Peyer's patch (tissue), 4 donors: ENCODE data around the gene EPB41L4A. TPM values are rescaled to one million over a fixed set of nuclear protein-coding genes. Genes with fewer than 3 reads are reported as not detected.
"Not testable (repeated sequence)": the region's sequence is repeated elsewhere in the genome, so short reads cannot be mapped to it uniquely, and the experiment has no call there.

Experiments
- DNase-seq, 3 donors: peaks; one replicate each; pipeline ENCODE4 v3.0.0-alpha.2; 2017 to 2019
- H3K27ac ChIP-seq, 4 donors: fragments of 200-600 bp; sonication (generic); one replicate each; pipeline ENCODE4 v1.5.1; 2016 to 2019
- H3K27me3 ChIP-seq, 2 donors: fragments of 200-600 bp; sonication (generic); one replicate each; pipeline ENCODE4 v1.5.1; 2019
- H3K36me3 ChIP-seq, 3 donors: fragments of 200-600 bp; sonication (generic); one replicate each; pipeline ENCODE4 v1.5.1; 2016 to 2019
- H3K4me1 ChIP-seq, 4 donors: fragments of 200-600 bp; sonication (generic); one replicate each; pipeline ENCODE4 v1.5.1; 2016 to 2019
- H3K4me3 ChIP-seq, 4 donors: fragments of 200-600 bp; sonication (generic); 1 replicate in 3 of 4; 2 replicates in 1 of 4; pipeline ENCODE4 v1.5.1; 2016 to 2019; ENCODE audit warnings: mild to moderate bottlenecking in 1 of 4
- H3K9me3 ChIP-seq, 4 donors: fragments of 200-600 bp; sonication (generic); one replicate each; pipeline ENCODE4 v1.5.1; 2016 to 2019; ENCODE audit warnings: mild to moderate bottlenecking in 1 of 4
- CTCF ChIP-seq, 6 experiments: fragments of 450-650 bp in 4 of 6; fragments of 200-600 bp in 2 of 6; sonication (generic) in 1 of 6; IDR thresholded peaks; one replicate each; pipeline ENCODE4 v1.5.1; 2017 to 2019; ENCODE audit warnings: antibody characterized with exemption in 6 of 6, mild to moderate bottlenecking in 3 of 6, moderate library complexity in 1 of 6
- POLR2A ChIP-seq, 2 donors: fragments of 450-650 bp; IDR thresholded peaks; one replicate each; pipeline ENCODE4 v1.5.1; 2017; ENCODE audit warnings: antibody characterized with exemption in 2 of 2, mild to moderate bottlenecking in 2 of 2, moderate library complexity in 2 of 2
- total RNA-seq, 4 donors: library from RNA; depleted of rRNA; stranded (reverse); fragments of >200 nt; gene quantifications; one replicate each; pipeline ENCODE4 v1.1.0, GENCODE V29; 2016

The EPB41L4A gene
- total RNA-seq, 4 donors from 2014 or later, result 3.3 to 28.9 (median 9.0) TPM

GRCh38 chr5:112407666-112408065, 11.4 kb downstream of the EPB41L4A start:
- Histone ChIP-seq H3K4me1 (no peaks in the 10 kb centered on the region), H3K36me3 (no peaks in the 10 kb centered on the region), H3K4me3 (no peak overlapping the region), H3K9me3 (no peaks in the 10 kb centered on the region), H3K27ac (no peak overlapping the region), H3K27me3 (no peaks in the 10 kb centered on the region)
- TF ChIP-seq POLR2A (IDR thresholded peaks at IDR 0.05) (no peak), CTCF (IDR thresholded peaks at IDR 0.05) (no peak)
- no peak for DNase-seq

GRCh38 chr5:112407240-112407639, 11.8 kb downstream of the EPB41L4A start:
- Histone ChIP-seq H3K4me3 (no peak overlapping the region), H3K36me3 (no peaks in the 10 kb centered on the region), H3K27ac (no peak overlapping the region), H3K4me1 (no peaks in the 10 kb centered on the region), H3K9me3 (no peaks in the 10 kb centered on the region), H3K27me3 (no peaks in the 10 kb centered on the region)
- TF ChIP-seq CTCF (IDR thresholded peaks at IDR 0.05), result no peak
- no peak for TF ChIP-seq POLR2A (IDR thresholded peaks at IDR 0.05)
- no peak for DNase-seq

DNA sequence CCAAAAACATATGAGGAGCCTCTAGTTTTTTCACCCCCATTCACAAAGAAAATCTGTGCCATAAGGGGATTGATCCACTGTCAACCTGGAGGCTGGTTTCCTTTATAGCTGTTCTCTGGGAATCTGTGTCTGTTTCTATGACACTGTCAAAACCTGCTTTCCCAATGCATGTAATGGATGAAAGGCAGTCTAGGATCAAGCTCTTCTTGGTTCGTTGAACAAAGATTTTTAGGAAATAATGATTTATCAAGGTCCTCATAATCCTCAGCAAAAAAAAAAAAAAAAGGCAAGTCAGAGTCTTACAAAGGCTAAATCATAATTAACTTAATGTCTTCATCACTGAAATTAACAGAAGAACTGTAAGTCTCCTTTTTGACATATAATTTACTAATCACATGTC, 16.0 kb downstream of the EPB41L4A start:
- Histone ChIP-seq H3K9me3 (no peaks in the 10 kb centered on the region), H3K4me3 (no peak overlapping the region), H3K27me3 (no peaks in the 10 kb centered on the region), H3K4me1 (no peaks in the 10 kb centered on the region), H3K27ac (no peak overlapping the region), H3K36me3 (no peaks in the 10 kb centered on the region)
- no peak for DNase-seq
- no peak for TF ChIP-seq CTCF (IDR thresholded peaks at IDR 0.05)
- no peak for TF ChIP-seq POLR2A (IDR thresholded peaks at IDR 0.05)

GRCh38 chr5:112401924-112402323, 17.2 kb downstream of the EPB41L4A start:
- Histone ChIP-seq H3K4me1 (no peaks in the 10 kb centered on the region), H3K4me3 (no peak overlapping the region), H3K27me3 (no peaks in the 10 kb centered on the region), H3K9me3 (no peaks in the 10 kb centered on the region), H3K36me3 (no peaks in the 10 kb centered on the region), H3K27ac (no peak overlapping the region)
- TF ChIP-seq CTCF (IDR thresholded peaks at IDR 0.05), result no peak
- no peak for DNase-seq

- no peak for DNase-seq
- H3K9me3 ChIP-seq, result no peaks in the 10 kb centered on the region
- no peak overlapping the region for H3K4me3 ChIP-seq
- no peaks in the 10 kb centered on the region for H3K4me1 ChIP-seq
- H3K27me3 ChIP-seq, result no peaks in the 10 kb centered on the region
- no peak for TF ChIP-seq CTCF (IDR thresholded peaks at IDR 0.05)
- no peak for TF ChIP-seq POLR2A (IDR thresholded peaks at IDR 0.05)
- no peak overlapping the region for H3K27ac ChIP-seq
- H3K36me3 ChIP-seq, result no peaks in the 10 kb centered on the region
Observed at GRCh38 chr5:112397690-112398089, 21.4 kb downstream of the EPB41L4A start.

GRCh38 chr5:112396430-112396829, 22.6 kb downstream of the EPB41L4A start:
- no peak for DNase-seq
- TF ChIP-seq POLR2A (IDR thresholded peaks at IDR 0.05) (no peak), CTCF (IDR thresholded peaks at IDR 0.05) (no peak)
- Histone ChIP-seq H3K4me3 (no peak overlapping the region), H3K9me3 (no peaks in the 10 kb centered on the region), H3K27ac (no peak overlapping the region), H3K4me1 (no peaks in the 10 kb centered on the region), H3K36me3 (no peaks in the 10 kb centered on the region), H3K27me3 (no peaks in the 10 kb centered on the region)

DNA sequence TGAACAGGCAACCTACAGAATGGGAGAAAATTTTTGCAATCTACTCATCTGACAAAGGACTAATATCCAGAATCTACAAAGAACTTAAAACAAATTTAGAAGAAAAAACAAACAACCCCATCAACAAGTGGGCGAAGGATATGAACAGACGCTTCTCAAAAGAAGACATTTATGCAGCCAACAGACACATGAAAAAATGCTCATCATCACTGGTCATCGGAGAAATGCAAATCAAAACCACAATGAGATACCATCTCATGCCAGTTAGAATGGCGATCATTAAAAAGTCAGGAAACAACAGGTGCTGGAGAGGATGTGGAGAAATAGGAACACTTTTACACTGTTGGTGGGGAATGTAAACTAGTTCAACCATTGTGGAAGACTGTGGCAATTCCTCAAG, 23.8 kb downstream of the EPB41L4A start:
- H3K27ac ChIP-seq, H3K9me3 ChIP-seq, H3K36me3 ChIP-seq, H3K4me1 ChIP-seq, DNase-seq, H3K27me3 ChIP-seq, H3K4me3 ChIP-seq: not testable (repeated sequence)
